Endothelial cell of umbilical vein (primary cell): ENCODE measurements around the gene LENG8. TPM values are rescaled to one million over a fixed set of nuclear protein-coding genes. Genes with fewer than 3 reads are reported as not detected.

Source experiments
- BruUV-seq: library from RNA; stranded (reverse); fragments of 400-500 nt; replicated peaks from 2 replicates; lab custom pipeline; 2021; lab: Mats Ljungman, UMichigan
- CTCF ChIA-PET: fragments of 300-600, 350-600 bp; sonication (Branson Sonifier 250); formaldehyde crosslinking; loops from one replicate; lab custom pipeline; 2021; ENCODE audit warnings: antibody characterized with exemption, inconsistent platforms; lab: Charles Lee
- POLR2A ChIA-PET: fragments of 300-600, 350-600 bp; sonication (Branson Sonifier 250); formaldehyde crosslinking; loops from one replicate; lab custom pipeline; 2021; ENCODE audit warnings: antibody characterized with exemption, inconsistent platforms; lab: Charles Lee
- DNase-seq: peaks from one replicate; pipeline ENCODE4 v3.0.0-alpha.2; 2011; ENCODE audit warnings: low read depth, low spot score
- FAIRE-seq: peaks from 2 replicates; lab custom pipeline; 2011; peaks lifted over from hg19 to GRCh38; lab: Jason Lieb, UNC
- H2AFZ ChIP-seq: 2 replicates; pipeline ENCODE4 v1.6.0; 2012; ENCODE audit warnings: low read depth, low read length, control low read depth, inconsistent platforms
- H3K27ac ChIP-seq: 2 replicates; pipeline ENCODE4 v1.5.1; 2011; ENCODE audit warnings: low read depth, mild to moderate bottlenecking, control low read depth, low read length, moderate library complexity; ENCODE audit not compliant: insufficient read depth
- H3K27me3 ChIP-seq, 2 experiments: 2 replicates each; pipeline versions ENCODE4 v1.6.0 to v1.6.1; 2011; ENCODE audit warnings: low read length in 2 of 2, mixed read lengths in 1 of 2; ENCODE audit not compliant: control insufficient read depth in 2 of 2, insufficient read depth in 2 of 2
- H3K36me3 ChIP-seq, 2 experiments: 2 replicates in 1 of 2; 3 replicates in 1 of 2; pipeline ENCODE4 v1.5.1; 2011; ENCODE audit warnings: low read length in 2 of 2, mild to moderate bottlenecking in 1 of 2, moderate library complexity in 1 of 2; ENCODE audit not compliant: control insufficient read depth in 2 of 2, insufficient read depth in 2 of 2; ENCODE audit errors: extremely low read depth in 1 of 2
- H3K4me1 ChIP-seq: 3 replicates; pipeline ENCODE4 v1.5.1; 2011; ENCODE audit warnings: mild to moderate bottlenecking, low read length; ENCODE audit not compliant: control insufficient read depth, insufficient read depth; ENCODE audit errors: extremely low read depth
- H3K4me2 ChIP-seq: 2 replicates; pipeline ENCODE4 v1.6.1; 2011; ENCODE audit warnings: low read length, control low read depth, mixed read lengths; ENCODE audit not compliant: insufficient read depth
- H3K4me3 ChIP-seq, 3 experiments: fragments of 200-600 bp in 1 of 3; sonication (generic), shearing (Covaris generic) in 1 of 3; replicated peaks in 1 of 3; 2 replicates each; pipeline ENCODE4 v1.5.1; 2011 to 2016; ENCODE audit warnings: control low read depth in 3 of 3, low read length in 3 of 3, mild to moderate bottlenecking in 2 of 3, inconsistent platforms in 1 of 3, low read depth in 1 of 3, moderate library complexity in 1 of 3; ENCODE audit not compliant: insufficient read depth in 1 of 3
- H3K79me2 ChIP-seq: 2 replicates; pipeline ENCODE4 v1.6.0; 2012; ENCODE audit warnings: low read length, inconsistent platforms; ENCODE audit not compliant: control insufficient read depth, insufficient read depth
- H3K9ac ChIP-seq: replicated peaks from 2 replicates; pipeline ENCODE3; 2011; ENCODE audit warnings: low read length, control low read depth; ENCODE audit not compliant: insufficient read depth; ENCODE audit errors: extremely low read depth
- H3K9me1 ChIP-seq: replicated peaks from 3 replicates; pipeline ENCODE4 v1.6.0; 2011; ENCODE audit warnings: mild to moderate bottlenecking, low read length; ENCODE audit not compliant: control insufficient read depth, insufficient read depth; ENCODE audit errors: extremely low read depth
- H3K9me3 ChIP-seq: replicated peaks from 2 replicates; pipeline ENCODE4 v1.5.1; 2012; ENCODE audit warnings: low read length, inconsistent platforms; ENCODE audit not compliant: control insufficient read depth, insufficient read depth
- H4K20me1 ChIP-seq: replicated peaks from 2 replicates; pipeline ENCODE3; 2011; ENCODE audit warnings: mild to moderate bottlenecking, low read length; ENCODE audit not compliant: control insufficient read depth, insufficient read depth; ENCODE audit errors: extremely low read depth
- CTCF ChIP-seq, 2 donors: IDR thresholded peaks; 1 replicate in 1 of 2; 2 replicates in 1 of 2; pipeline ENCODE4 v1.5.1; 2011; ENCODE audit warnings: low read length in 2 of 2, mild to moderate bottlenecking in 2 of 2, moderate library complexity in 2 of 2, control low read depth in 1 of 2, inconsistent platforms in 1 of 2, low read depth in 1 of 2; ENCODE audit not compliant: insufficient read depth in 1 of 2; ENCODE audit errors: extremely low read depth in 1 of 2
- EZH2 ChIP-seq: IDR thresholded peaks from 2 replicates; pipeline ENCODE4 v1.6.1; 2012; ENCODE audit warnings: borderline replicate concordance, low read depth, mild to moderate bottlenecking, moderate library complexity, low read length, inconsistent platforms; ENCODE audit not compliant: severe bottlenecking
- FOS ChIP-seq: IDR thresholded peaks from 2 replicates; pipeline ENCODE4 v1.6.1; 2011; ENCODE audit warnings: mild to moderate bottlenecking, low read length, moderate library complexity, borderline replicate concordance; ENCODE audit not compliant: insufficient read depth
- GATA2 ChIP-seq: IDR thresholded peaks from 2 replicates; pipeline ENCODE4 v1.7.0; 2011; ENCODE audit warnings: low read depth, mild to moderate bottlenecking, moderate library complexity, mixed read lengths, low read length; ENCODE audit not compliant: insufficient read length, insufficient read depth
- JUN ChIP-seq: IDR thresholded peaks from 2 replicates; pipeline ENCODE4 v1.6.1; 2011; ENCODE audit warnings: borderline replicate concordance, low read depth; ENCODE audit not compliant: insufficient read length, insufficient read depth
- MAX ChIP-seq: IDR thresholded peaks from 2 replicates; pipeline ENCODE4 v1.6.1; 2011; ENCODE audit not compliant: insufficient read depth, insufficient read length
- MYC ChIP-seq: IDR thresholded peaks from one replicate; pipeline ENCODE4 v1.6.1; 2011; ENCODE audit warnings: mild to moderate bottlenecking, low read depth, low read length
- POLR2A ChIP-seq: IDR thresholded peaks from 2 replicates; pipeline ENCODE4 v1.6.1; 2012; ENCODE audit warnings: low read depth, mild to moderate bottlenecking, control low read depth, low read length
- POLR2AphosphoS5 ChIP-seq: IDR thresholded peaks from 2 replicates; pipeline ENCODE4 v1.6.1; 2012; ENCODE audit warnings: low read depth, mild to moderate bottlenecking, control low read depth, low read length, moderate library complexity; ENCODE audit not compliant: insufficient read depth
- dilution Hi-C: fragments of 300-500 bp; cut with MboI; formaldehyde crosslinking; loops from one replicate; pipeline ENCODE4 v1.15.0; 2019; ENCODE audit warnings: low sequenced_read_pairs; ENCODE audit not compliant: extremely low pct_ligation_motif_present
- intact Hi-C: fragments of 100-400 bp; cut with micrococcal nuclease; formaldehyde crosslinking; loops from one replicate; pipeline ENCODE4 v1.10.0; 2022
- polyA plus RNA-seq, 4 experiments: library from polyadenylated mRNA; depleted of rRNA in 3 of 4; stranded (reverse) in 3 of 4; unstranded in 1 of 4; fragments of >200 nt; gene quantifications; 2 replicates each; pipeline versions ENCODE4 v1.2.1 to v1.2.3, GENCODE V29; 2011 to 2012; ENCODE audit warnings: missing spikeins in 1 of 4
- total RNA-seq: library from RNA; stranded (reverse); gene quantifications from 2 replicates; pipeline ENCODE4 v1.2.3, GENCODE V29; 2021

Gene LENG8
- total and polyA plus RNA-seq, 2 donors (not counting 3 experiments of a cell fraction or from before 2014, with no cell fraction given) = 130 to 218 TPM

- Histone ChIP-seq H2AFZ (peak overlapping the region; percentile 90), H3K36me3 (no peaks in the 10 kb centered on the region), H3K4me2 (peak overlapping the region; percentile 57), H3K4me3 (no peak overlapping the region), H3K9ac (peak overlapping the region; percentile 58), H3K79me2 (peaks cover 1% of the 10 kb centered on the region), H3K4me1 (peaks cover 35% of the 10 kb centered on the region), H3K9me1 (no peaks in the 10 kb centered on the region), H3K27me3 (no peaks in the 10 kb centered on the region), H4K20me1 (no peaks in the 10 kb centered on the region), H3K27ac (peak overlapping the region; percentile 68), H3K9me3 (no peaks in the 10 kb centered on the region)
- ChIA-PET CTCF (interaction anchor here (1.0 to 1.7 kb wide), 5 partner anchors 8 to 444 kb away, joined by 3 to 21 read pairs (median 7); partner anchors contain the start of gene LENG9), POLR2A (interaction anchor here (1.4 kb wide), 2 partner anchors 10 to 12 kb away, joined by 4 to 6 read pairs; partner anchors contain the start of gene LENG9)
- FAIRE-seq = no peak
- no TSS peak for BruUV-seq
- intact Hi-C loops (loop anchor here (1.0 kb wide), 1 partner anchor 49 kb away; no protein-coding TSS in a partner anchor), dilution Hi-C loops (no loop called here)
- no peak for TF ChIP-seq GATA2
- no peak for DNase-seq
These were observed 24.9 kb downstream of the LENG8 start for GRCh38 chr19:54473892-54474372.

GRCh38 chr19:54475706-54476105 lies 26.7 kb downstream of the LENG8 start:
- CTCF ChIA-PET = interaction anchor here (1.1 kb wide), 1 partner anchor 201 kb away, joined by 3 read pairs; no protein-coding TSS in a partner anchor
- BruUV-seq = no TSS peak

More at GRCh38 chr19:54475706-54476105, 26.7 kb downstream of the LENG8 start:
- no peak for TF ChIP-seq FOS
- TF ChIP-seq EZH2 = no peak
- TF ChIP-seq POLR2A = no peak
- TF ChIP-seq MYC = no peak
- no peak for TF ChIP-seq GATA2
- no peak for TF ChIP-seq MAX
- no peak for TF ChIP-seq CTCF (IDR thresholded peaks at IDR 0.05; ENCODE audit: extremely low read depth in 1 of 2, insufficient read depth in 1 of 2, low read depth in 1 of 2, low read length in 2 of 2)
- TF ChIP-seq JUN = no peak
- TF ChIP-seq POLR2AphosphoS5 = no peak
- POLR2A ChIA-PET = no interaction called here
- Histone ChIP-seq H4K20me1 (no peaks in the 10 kb centered on the region), H3K27ac (no peak overlapping the region), H3K79me2 (peaks cover 1% of the 10 kb centered on the region), H2AFZ (no peak overlapping the region), H3K27me3 (no peaks in the 10 kb centered on the region), H3K4me3 (no peak overlapping the region), H3K4me2 (no peak overlapping the region), H3K4me1 (peaks cover 18% of the 10 kb centered on the region), H3K9ac (no peak overlapping the region), H3K9me3 (no peaks in the 10 kb centered on the region), H3K36me3 (no peaks in the 10 kb centered on the region), H3K9me1 (no peaks in the 10 kb centered on the region)
- DNase-seq = no peak
- FAIRE-seq = no peak
- intact Hi-C loops = no loop called here
- dilution Hi-C loops = no loop called here
